Activated naive CD4-positive, alpha-beta T cell treated with anti-CD3 and anti-CD28 coated beads for 36 hours (primary cell): ENCODE data around the gene LCNL1. TPM values are rescaled to one million over a fixed set of nuclear protein-coding genes. Genes with fewer than 3 reads are reported as not detected.

ENCODE experiments used
- CTCF ChIA-PET: fragments of 350-600 bp; sonication (Branson Sonifier 250); formaldehyde crosslinking; loops from one replicate; lab custom pipeline; 2021; ENCODE audit warnings: antibody characterized with exemption; lab: Charles Lee
- DNase-seq: peaks from one replicate; pipeline ENCODE4 v3.0.0-alpha.2; 2020
- H3K27ac Mint-ChIP-seq: one replicate; pipeline ENCODE4 v1.8.0; 2021; ENCODE audit warnings: mild to moderate bottlenecking, mixed read lengths
- H3K27me3 Mint-ChIP-seq: one replicate; pipeline ENCODE4 v1.8.0; 2021; ENCODE audit warnings: low read depth, mixed read lengths
- H3K36me3 Mint-ChIP-seq: one replicate; pipeline ENCODE4 v1.8.0; 2021; ENCODE audit warnings: low read depth, mixed read lengths
- H3K4me1 Mint-ChIP-seq: one replicate; pipeline ENCODE4 v1.8.0; 2021; ENCODE audit warnings: low read depth, mixed read lengths
- H3K4me3 Mint-ChIP-seq: one replicate; pipeline ENCODE4 v1.8.0; 2021; ENCODE audit warnings: mild to moderate bottlenecking, moderate library complexity, mixed read lengths
- H3K9me3 Mint-ChIP-seq: one replicate; pipeline ENCODE4 v1.8.0; 2021; ENCODE audit warnings: mixed read lengths
- intact Hi-C: fragments of 100-400 bp; cut with micrococcal nuclease; formaldehyde crosslinking; loops from one replicate; pipeline ENCODE4 v1.15.1; 2023
- total RNA-seq, 2 experiments: library from RNA; stranded (reverse); gene quantifications; one replicate each; pipeline ENCODE4 v1.2.3, GENCODE V29; 2021

Gene LCNL1
- total RNA-seq, 2 experiments from 2014 or later, result not detected

DNA sequence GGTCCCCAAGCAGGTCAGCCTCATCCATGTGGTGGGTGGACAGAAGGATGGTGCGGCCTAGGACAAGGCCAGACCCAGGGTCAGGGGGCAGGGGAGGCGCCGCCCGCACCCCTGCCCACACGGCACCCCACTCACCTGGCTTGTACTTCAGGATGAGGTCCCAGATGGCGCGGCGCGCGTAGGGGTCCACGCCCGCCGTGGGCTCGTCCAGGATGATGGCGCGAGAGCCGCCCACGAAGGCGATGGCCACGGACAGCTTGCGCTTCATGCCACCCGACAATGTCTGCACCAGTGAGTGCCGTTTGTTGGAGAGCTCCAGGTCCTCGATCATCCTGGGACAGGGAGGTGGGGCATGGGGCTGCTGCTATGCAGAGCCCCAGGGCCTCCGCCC is 32.7 kb downstream of the LCNL1 start:
- intact Hi-C loops, result no loop called here
- no peaks in the 10 kb centered on the region for H3K27me3 Mint-ChIP-seq
- H3K27ac Mint-ChIP-seq, result no peak overlapping the region
- no peaks in the 10 kb centered on the region for H3K9me3 Mint-ChIP-seq
- H3K36me3 Mint-ChIP-seq, result no peaks in the 10 kb centered on the region
- CTCF ChIA-PET, result interaction anchor here (1.0 to 1.1 kb wide), 3 partner anchors 19 to 31 kb away, joined by 3 to 4 read pairs (median 3); no protein-coding TSS in a partner anchor
- H3K4me1 Mint-ChIP-seq, result no peaks in the 10 kb centered on the region
- no peak overlapping the region for H3K4me3 Mint-ChIP-seq
- DNase-seq, result no peak

DNA sequence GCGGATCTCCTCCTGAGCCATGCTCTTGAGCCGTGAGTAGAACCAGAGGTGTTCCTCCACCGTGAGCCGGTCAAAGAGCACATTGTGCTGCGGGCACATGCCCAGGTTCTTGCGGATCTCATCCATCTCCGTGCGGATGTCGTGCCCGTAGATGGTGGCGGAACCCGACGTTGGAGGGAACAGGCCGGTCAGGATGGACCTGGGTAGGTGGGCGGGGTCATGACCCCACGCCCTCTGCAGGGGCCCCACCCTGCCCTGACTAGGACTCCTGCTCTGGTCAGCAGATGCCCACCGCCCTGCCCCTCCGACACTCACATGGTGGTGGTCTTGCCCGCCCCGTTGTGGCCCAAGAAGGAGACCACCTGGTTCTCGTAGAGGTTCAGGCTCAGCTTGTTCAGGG is 33.2 kb downstream of the LCNL1 start:
- no peaks in the 10 kb centered on the region for H3K9me3 Mint-ChIP-seq
- no peak overlapping the region for H3K27ac Mint-ChIP-seq
- CTCF ChIA-PET, result interaction anchor here (1.0 kb wide), 1 partner anchor 18 kb away, joined by 4 read pairs; no protein-coding TSS in a partner anchor
- no peak for DNase-seq
- no peaks in the 10 kb centered on the region for H3K4me1 Mint-ChIP-seq
- H3K27me3 Mint-ChIP-seq, result no peaks in the 10 kb centered on the region
- intact Hi-C loops, result no loop called here
- H3K36me3 Mint-ChIP-seq, result no peaks in the 10 kb centered on the region
- H3K4me3 Mint-ChIP-seq, result no peak overlapping the region

GRCh38 chr9:137016436-137016835 is 33.6 kb downstream of the LCNL1 start:
- Mint-ChIP-seq H3K4me3 (no peak overlapping the region), H3K36me3 (no peaks in the 10 kb centered on the region), H3K4me1 (no peaks in the 10 kb centered on the region), H3K27me3 (no peaks in the 10 kb centered on the region), H3K27ac (no peak overlapping the region), H3K9me3 (no peaks in the 10 kb centered on the region)
- intact Hi-C loops, result no loop called here
- DNase-seq, result no peak
- CTCF ChIA-PET, result interaction anchor here (1.0 kb wide), 1 partner anchor 18 kb away, joined by 4 read pairs; no protein-coding TSS in a partner anchor

- intact Hi-C loops, result no loop called here
- H3K27ac Mint-ChIP-seq, result no peak overlapping the region
- H3K4me3 Mint-ChIP-seq, result no peak overlapping the region
- DNase-seq, result no peak
- H3K9me3 Mint-ChIP-seq, result no peaks in the 10 kb centered on the region
- H3K36me3 Mint-ChIP-seq, result no peaks in the 10 kb centered on the region
- CTCF ChIA-PET, result interaction anchor here (0.8 kb wide), 1 partner anchor 18 kb away, joined by 3 read pairs; no protein-coding TSS in a partner anchor
- no peaks in the 10 kb centered on the region for H3K27me3 Mint-ChIP-seq
- H3K4me1 Mint-ChIP-seq, result no peaks in the 10 kb centered on the region
Measured at GRCh38 chr9:137017071-137017470, 34.3 kb downstream of the LCNL1 start.

GRCh38 chr9:137017791-137018497 is 35.2 kb downstream of the LCNL1 start:
- DNase-seq, result no peak
- no peak overlapping the region for H3K4me3 Mint-ChIP-seq
- H3K4me1 Mint-ChIP-seq, result no peaks in the 10 kb centered on the region
- no peak overlapping the region for H3K27ac Mint-ChIP-seq
- H3K36me3 Mint-ChIP-seq, result no peaks in the 10 kb centered on the region
- no peaks in the 10 kb centered on the region for H3K9me3 Mint-ChIP-seq
- no peaks in the 10 kb centered on the region for H3K27me3 Mint-ChIP-seq
- CTCF ChIA-PET, result no interaction called here
- intact Hi-C loops, result no loop called here

DNA sequence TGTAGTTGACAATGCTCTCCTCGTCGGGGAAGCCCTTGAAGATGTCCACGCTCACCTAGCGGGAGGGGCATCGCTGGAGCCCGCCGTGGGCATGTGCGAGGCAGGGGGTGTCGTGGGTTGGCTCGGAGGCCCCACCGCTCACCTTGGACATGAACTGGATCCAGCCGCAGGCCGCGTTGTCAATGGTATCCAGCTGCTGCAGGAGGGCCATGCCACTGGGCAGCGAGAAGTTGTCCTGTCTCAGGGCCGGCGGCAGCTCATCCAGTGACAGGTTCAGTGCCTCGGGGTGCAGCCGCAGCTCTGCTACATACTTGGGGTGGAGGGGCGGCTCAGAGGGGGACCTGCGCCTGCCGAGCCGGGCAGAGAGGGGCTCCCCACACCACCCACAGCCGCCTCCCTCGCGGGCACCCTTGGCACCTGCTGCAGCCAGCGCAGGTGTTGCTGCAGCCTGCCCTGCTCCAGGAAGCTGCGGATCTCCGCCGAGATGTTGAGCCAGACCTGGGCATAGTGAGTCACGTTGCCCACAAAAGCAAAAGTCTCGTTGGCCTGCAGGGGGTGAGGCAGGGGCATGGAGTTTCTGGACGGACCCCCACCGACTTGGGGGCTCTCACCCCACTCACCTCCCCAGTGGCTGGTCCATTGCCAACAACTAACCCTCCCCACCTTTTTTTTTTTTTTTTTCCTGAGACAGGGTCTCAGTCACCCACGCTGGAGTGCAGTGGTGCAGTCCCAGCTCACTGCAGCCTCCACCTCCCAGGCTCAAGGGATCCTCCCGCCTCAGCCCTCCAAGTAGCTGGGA is 36.2 kb downstream of the LCNL1 start:
- no peaks in the 10 kb centered on the region for H3K36me3 Mint-ChIP-seq
- no peaks in the 10 kb centered on the region for H3K9me3 Mint-ChIP-seq
- CTCF ChIA-PET, result interaction anchor here (1.5 to 2.9 kb wide), 2 partner anchors 10 to 16 kb away, joined by 4 to 18 read pairs; partner anchors contain the start of gene ABCA2
- H3K27ac Mint-ChIP-seq, result no peak overlapping the region
- no peaks in the 10 kb centered on the region for H3K4me1 Mint-ChIP-seq
- intact Hi-C loops, result no loop called here
- no peak overlapping the region for H3K4me3 Mint-ChIP-seq
- DNase-seq, result no peak
- no peaks in the 10 kb centered on the region for H3K27me3 Mint-ChIP-seq

DNA sequence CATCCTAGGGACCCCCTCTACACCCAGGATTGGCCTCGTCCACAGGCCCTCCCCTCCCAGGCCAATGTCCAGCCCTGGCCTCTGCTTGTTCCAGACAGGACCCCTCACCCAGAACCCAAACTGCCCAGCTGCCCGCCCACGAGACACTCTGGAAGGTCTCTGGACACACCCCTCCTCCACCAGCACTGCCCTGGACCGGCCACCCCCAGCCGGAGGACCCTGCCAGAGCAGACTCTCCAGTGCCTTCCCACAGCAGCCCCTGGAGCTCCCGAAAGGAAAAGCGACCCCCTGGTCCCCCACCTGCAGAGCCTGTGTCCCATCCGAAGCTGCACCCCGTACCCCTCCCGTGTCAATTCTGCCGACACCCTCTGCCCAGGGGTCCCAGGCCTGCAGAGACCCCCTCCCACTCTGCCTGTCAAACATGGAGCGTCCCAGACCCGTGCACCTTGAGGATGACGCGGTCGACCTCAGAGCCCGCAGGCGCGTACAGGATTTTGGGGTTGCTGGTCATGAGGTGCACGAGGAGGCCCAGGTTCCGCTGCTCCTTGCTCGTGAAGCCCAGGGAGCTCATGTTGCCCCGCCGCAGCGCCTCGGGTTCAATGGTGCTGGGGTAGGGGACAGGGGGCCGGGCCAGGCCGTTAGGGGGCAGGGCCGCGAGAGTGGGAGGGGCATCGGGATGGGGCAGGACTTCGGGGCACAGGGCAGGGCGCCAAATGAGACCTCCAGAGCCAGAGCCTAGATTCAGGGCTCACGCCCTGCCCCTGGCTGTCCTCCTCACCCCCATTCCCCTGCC is 37.3 kb downstream of the LCNL1 start:
- Mint-ChIP-seq H3K9me3 (no peaks in the 10 kb centered on the region), H3K36me3 (no peaks in the 10 kb centered on the region), H3K4me3 (no peak overlapping the region), H3K4me1 (no peaks in the 10 kb centered on the region), H3K27ac (no peak overlapping the region), H3K27me3 (no peaks in the 10 kb centered on the region)
- CTCF ChIA-PET, result interaction anchor here (1.5 to 2.9 kb wide), 2 partner anchors 9 to 15 kb away, joined by 4 to 18 read pairs; partner anchors contain the start of gene ABCA2
- intact Hi-C loops, result no loop called here
- DNase-seq, result no peak

DNA sequence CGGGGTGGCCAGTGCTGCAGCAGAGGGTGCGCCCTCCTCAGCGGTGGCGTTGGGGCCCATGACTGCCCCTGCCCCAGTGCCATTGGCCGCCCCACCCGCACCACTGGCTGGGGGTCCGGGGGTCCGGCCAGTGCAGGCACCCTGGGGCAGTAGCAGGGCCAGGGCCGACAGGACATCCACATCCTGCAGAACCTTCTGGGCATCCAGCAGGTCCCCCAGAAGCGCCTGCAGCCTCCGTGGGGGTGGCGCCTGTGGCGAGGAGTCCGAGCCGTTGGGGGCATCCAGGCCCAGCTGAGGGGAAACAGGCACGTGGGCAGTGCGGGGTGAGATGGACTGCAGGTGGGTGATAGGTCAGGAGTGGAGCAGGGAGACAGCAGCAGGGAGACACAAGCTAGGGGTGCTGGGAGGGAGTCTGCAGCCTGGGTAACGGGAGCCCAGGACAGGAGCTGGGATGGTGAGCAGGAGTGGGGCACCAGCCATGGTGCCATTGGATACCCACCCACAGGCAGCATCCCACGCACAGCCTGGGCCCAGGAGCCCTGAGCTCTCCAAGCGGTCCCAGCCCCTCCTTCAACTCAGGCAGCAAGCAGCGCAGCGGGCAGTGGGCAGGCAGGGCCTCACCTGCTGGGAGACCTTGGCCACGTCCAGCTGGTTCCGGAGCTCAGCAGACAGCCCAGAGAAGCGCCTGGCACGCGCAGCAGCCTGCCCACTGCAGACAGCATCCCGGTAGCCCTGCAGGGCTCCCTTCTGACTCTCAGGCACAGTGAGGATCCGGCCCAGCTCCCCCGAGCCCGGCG is 38.2 kb downstream of the LCNL1 start:
- DNase-seq, result no peak

GRCh38 chr9:137021568-137021978 is 38.8 kb downstream of the LCNL1 start:
- H3K36me3 Mint-ChIP-seq, result no peaks in the 10 kb centered on the region
- H3K27me3 Mint-ChIP-seq, result no peaks in the 10 kb centered on the region
- CTCF ChIA-PET, result interaction anchor here (0.6 to 2.9 kb wide), 4 partner anchors 8 to 110 kb away, joined by 3 to 18 read pairs (median 4); partner anchors contain the start of gene ABCA2
- H3K4me3 Mint-ChIP-seq, result no peak overlapping the region
- DNase-seq, result no peak
- H3K9me3 Mint-ChIP-seq, result no peaks in the 10 kb centered on the region
- H3K27ac Mint-ChIP-seq, result no peak overlapping the region
- intact Hi-C loops, result no loop called here
- no peaks in the 10 kb centered on the region for H3K4me1 Mint-ChIP-seq

More for the DNA sequence above, 38.2 kb downstream of the LCNL1 start:
- no peaks in the 10 kb centered on the region for H3K36me3 Mint-ChIP-seq
- intact Hi-C loops, result no loop called here
- H3K9me3 Mint-ChIP-seq, result no peaks in the 10 kb centered on the region
- CTCF ChIA-PET, result interaction anchor here (1.2 to 2.9 kb wide), 2 partner anchors 8 to 14 kb away, joined by 4 to 18 read pairs; partner anchors contain the start of gene ABCA2
- H3K27ac Mint-ChIP-seq, result no peak overlapping the region
- no peaks in the 10 kb centered on the region for H3K27me3 Mint-ChIP-seq
- no peaks in the 10 kb centered on the region for H3K4me1 Mint-ChIP-seq
- no peak overlapping the region for H3K4me3 Mint-ChIP-seq

DNA sequence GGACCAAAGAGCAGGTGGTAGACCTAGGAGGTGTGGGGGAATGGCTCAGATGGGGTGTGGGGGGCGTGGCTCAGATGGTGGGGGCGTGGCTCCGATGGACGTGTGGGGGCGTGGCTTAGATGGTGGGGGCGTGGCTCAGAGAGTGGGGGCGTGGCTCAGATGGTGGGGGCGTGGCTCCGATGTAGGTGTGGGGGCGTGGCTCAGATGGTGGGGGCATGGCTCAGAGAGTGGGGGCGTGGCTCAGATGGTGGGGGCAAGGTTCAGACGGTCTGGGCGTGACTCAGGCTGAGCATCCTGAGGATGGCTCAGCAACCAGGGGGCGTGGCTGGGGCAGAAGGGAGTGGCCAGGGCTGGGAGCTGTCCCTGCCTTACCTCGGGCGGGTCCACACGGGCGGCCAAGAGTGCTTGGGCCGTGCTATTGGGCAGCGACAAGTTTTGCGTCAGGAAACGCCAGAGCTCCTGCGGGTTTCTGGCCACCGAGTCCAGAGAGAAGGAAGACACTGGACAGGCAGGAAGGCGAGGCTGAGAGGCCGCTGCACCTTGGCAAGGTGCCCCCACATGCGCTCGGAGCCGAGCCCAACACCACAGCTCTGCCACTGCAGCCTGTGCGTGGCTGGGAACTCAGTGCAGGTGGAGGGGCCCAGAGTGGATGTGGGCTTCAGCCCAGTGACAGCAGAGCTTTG is 39.3 kb downstream of the LCNL1 start:
- CTCF ChIA-PET, result interaction anchor here (0.6 to 1.8 kb wide), 2 partner anchors 46 to 110 kb away, joined by 3 to 5 read pairs; no protein-coding TSS in a partner anchor
- DNase-seq, result peak; percentile 74
- Mint-ChIP-seq H3K27ac (no peak overlapping the region), H3K9me3 (no peaks in the 10 kb centered on the region), H3K4me1 (peaks cover under 1% of the 10 kb centered on the region), H3K27me3 (no peaks in the 10 kb centered on the region), H3K36me3 (no peaks in the 10 kb centered on the region), H3K4me3 (no peak overlapping the region)
- intact Hi-C loops, result no loop called here

DNA sequence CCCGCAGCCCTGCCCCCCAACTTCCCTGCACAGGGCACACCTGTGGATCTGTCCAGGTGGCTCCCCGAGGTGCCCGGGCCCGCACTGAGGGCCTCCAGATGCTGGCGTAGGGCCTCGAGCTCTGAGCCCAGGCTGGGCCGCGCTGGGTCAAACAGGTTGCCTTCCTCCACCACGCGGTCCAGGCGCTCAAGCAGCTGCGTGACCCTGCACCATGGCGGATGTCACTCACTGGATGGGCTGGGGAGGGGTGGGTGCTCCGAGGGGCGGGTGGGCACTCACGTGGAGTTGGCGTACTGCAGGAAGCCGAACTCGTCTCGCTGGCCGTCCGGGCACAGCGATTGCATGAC is 39.8 kb downstream of the LCNL1 start:
- Mint-ChIP-seq H3K27me3 (no peaks in the 10 kb centered on the region), H3K4me3 (no peak overlapping the region), H3K9me3 (no peaks in the 10 kb centered on the region), H3K36me3 (no peaks in the 10 kb centered on the region), H3K27ac (no peak overlapping the region), H3K4me1 (peaks cover 3% of the 10 kb centered on the region)
- intact Hi-C loops, result no loop called here
- DNase-seq, result no peak
- CTCF ChIA-PET, result interaction anchor here (1.8 kb wide), 1 partner anchor 45 kb away, joined by 5 read pairs; no protein-coding TSS in a partner anchor
